GM18526 (cell line): ENCODE data around the gene GABBR1.

ENCODE experiments used
- POLR2A ChIP-seq: IDR thresholded peaks from 3 replicates; pipeline ENCODE4 v1.6.1; 2011; ENCODE audit not compliant: insufficient read length; ENCODE audit errors: extremely low read depth

GABBR1 gene

DNA sequence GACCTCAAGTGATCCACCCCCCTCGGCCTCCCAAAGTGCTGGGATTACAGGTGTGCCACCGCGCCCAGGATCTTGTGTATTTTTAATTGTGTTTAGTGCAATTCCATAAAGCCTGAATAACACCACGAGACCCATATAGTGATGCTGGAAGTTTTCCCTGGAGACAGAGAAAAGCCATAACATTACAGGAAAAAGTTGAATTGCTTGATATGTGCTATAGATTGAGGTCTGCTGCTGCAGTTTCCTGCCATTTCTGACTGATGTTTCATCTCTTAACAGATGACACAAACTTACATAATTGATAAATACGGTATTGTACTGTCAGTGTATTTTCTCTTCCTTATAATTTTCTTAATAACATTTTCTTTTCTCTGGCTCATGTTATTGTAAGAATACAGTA lies 66.1 kb downstream of the GABBR1 start:
- TF ChIP-seq POLR2A = no peak

DNA sequence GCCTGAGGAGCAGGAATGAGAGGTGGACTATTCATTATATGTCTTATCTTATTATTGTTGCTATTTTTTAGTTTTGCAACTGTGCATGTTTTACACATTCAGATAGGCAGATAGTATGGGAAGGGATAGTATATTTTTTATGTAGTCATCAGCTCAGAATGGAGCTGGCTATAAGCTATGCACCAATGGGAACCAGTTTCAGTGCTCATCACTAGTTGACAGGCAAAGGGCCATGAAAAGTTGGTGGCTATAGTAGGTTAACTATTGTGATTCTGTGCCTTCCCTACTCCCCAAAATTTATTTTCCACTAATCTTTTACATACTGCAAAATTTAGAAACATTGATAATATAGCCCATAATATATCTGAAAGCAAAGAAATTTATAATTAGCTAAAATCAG lies 68.1 kb downstream of the GABBR1 start:
- no peak for TF ChIP-seq POLR2A

DNA sequence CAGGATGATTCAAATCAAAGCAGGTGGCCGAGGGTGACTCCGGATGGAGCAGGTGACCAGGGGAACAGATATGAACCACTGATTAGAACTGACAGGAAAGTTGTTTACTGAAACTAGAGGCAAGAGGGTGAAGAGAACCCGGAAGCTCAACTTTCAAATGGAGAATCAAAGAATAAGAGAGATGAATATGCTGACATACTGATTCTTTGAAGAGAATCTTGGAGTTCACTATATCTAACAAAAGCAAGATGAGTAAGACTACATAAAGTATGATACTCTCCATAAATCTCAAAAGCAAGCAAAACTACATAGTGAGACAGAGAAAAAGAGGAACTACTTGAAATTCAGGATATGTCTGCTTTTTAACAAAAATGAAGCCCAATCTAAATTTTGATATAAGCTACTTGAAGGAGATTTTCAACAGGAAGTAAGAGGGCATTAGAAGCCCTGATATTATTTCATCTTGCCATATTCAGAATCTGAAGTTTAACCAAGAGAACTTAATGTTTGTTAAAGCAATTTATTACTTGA lies 69.5 kb downstream of the GABBR1 start:
- no peak for TF ChIP-seq POLR2A

DNA sequence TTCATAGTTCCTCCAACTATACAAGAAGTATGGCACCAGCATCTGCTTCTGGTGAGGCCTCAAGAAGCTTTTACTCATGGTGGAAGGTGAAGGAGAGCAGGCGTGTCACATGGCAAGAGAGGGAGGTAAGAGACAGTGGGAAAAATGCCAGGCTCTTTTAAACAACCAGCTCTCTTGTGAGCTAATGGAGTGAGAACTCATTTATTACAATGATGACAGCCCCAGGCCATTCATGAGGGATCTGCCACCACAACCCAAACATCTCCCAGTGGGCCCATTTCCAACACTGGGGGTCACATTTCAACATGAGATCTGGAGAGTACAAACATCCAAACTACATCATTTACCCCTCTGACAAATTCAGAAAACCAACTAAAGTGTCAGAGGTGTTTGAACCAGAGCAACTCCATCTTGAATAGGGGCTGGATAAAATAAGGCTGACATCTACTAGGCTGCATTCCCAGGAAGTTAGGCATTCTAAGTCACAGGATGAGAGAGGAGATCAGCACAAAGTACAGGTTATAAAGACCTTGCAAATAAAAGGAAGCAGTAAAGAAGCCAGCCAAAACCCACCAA lies 71.3 kb downstream of the GABBR1 start:
- TF ChIP-seq POLR2A = no peak

DNA sequence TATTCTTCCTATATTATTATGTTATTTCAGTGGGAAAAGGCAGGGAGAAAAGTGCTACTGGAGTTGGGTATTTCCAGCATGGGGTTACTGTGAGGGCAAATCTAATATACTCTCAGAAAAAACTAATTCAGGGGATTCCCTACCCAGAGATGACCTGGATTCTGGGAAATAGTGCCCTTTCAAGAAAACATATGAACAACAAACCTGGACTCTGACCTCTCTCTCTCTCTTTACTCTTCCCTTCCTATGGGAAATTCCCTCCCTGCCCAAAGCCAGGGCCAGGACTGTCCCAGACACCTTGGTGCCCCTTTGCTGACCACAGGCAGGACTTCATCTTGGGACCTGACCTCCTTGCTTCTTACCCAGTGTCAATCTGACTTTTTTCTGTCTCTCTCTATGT lies 71.9 kb downstream of the GABBR1 start:
- no peak for TF ChIP-seq POLR2A

DNA sequence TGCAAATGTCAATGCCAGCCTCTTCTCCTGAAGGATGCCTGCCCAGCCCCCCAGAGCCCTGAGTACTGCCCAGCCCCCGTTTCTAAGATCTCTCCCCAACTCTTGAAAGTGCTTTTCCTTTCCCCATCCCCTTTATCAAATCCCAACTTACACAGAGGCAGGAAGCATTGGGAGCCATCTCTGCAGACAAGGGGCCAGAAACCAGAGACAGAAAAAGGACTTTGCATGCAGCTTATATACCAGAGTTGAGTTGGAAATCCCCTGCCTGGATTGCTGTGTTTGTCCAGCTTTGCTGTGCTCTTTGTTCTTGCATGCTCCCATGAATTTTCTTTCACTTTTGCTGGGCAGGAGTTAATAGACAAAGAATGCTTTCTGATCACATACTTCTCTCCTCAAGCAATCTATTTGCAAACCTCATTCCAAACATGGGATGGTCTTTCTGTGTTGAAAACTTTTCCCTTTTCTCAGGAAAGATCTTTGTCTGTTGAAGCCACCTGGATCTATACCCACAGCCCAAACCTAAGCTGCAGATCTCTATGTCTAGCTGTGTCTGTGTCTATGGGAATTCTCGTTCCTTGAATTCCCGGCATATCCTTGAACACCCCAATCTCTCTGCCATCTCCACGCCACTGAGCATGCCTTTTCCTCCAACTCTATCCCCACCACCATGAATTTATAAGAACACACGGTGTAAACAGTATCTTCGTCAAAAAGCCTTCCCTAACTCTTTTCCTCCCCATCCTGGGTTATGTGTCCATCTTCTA lies 73.3 kb downstream of the GABBR1 start, which contains the start of gene UBD:
TSS of gene UBD (minus strand) at position 209 of the 764 bp plus-strand sequence. CDS start at position 178, 31 bp downstream.
- TF ChIP-seq POLR2A = no peak

DNA sequence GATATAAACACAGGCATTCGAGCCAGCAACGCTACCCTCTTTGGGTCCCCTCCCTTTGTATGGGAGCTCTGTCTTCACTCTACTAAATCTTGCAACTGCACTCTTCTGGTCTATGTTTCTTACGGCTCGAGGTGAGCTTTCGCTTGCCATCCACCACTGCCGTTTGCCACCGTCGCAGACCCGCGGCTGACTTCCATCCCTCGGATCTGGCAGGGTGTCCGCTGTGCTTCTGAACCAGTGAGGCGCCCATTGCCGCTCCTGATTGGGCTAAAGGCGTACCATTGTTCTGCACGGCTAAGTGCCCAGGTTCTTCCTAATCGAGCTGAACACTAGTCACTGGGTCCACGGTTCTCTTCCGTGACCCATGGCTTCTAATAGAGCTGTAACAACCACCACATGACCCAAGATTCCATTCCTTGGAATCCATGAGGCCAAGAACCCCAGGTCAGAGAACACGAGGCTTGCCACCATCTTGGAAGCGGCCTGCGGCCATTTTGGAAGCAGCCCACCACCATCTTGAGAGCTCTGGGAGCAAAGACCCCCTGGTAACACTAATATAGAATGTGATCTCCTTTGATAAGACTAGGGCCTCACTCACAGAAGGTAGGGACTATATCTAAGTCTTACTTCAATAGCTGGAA lies 74.4 kb downstream of the GABBR1 start:
- no peak for TF ChIP-seq POLR2A

DNA sequence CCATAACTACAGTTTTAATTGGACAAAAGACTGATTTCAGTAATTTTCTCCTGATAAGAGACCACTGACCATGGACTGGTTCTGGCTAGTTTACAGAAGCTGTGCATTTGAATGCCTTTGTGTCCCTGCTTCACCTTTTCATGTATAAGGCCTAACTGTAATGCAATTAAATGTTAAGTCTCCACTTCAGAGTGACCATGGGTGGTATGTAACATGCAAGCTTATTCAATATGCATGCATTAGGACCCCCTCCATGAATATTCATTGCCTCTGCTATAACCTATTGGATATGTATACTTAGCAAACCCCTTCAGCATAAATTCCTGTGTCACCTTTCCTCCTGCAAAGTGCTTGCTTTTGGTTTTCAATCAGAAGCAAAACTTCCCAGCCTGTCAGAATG lies 75.7 kb downstream of the GABBR1 start:
- no peak for TF ChIP-seq POLR2A

DNA sequence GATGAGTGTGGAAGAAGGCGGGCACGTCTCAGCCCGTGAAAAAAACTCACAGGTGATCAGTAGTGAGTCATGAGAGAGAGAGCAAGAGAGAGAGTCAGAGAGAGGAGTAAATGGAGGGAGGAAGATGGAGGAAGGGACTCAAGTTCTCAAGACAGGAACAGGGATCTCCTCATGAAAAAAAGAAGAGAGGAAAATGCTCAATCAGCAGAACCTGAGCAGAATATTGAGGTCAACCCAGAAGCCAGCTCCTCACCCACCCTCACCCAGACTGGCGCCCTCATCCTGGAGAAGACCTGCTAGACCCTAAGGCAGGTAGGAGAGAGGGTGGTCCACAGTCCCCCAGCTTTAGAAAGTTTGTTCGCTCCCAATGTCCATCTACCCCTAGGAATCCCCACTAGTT lies 78.2 kb downstream of the GABBR1 start:
- TF ChIP-seq POLR2A = no peak

DNA sequence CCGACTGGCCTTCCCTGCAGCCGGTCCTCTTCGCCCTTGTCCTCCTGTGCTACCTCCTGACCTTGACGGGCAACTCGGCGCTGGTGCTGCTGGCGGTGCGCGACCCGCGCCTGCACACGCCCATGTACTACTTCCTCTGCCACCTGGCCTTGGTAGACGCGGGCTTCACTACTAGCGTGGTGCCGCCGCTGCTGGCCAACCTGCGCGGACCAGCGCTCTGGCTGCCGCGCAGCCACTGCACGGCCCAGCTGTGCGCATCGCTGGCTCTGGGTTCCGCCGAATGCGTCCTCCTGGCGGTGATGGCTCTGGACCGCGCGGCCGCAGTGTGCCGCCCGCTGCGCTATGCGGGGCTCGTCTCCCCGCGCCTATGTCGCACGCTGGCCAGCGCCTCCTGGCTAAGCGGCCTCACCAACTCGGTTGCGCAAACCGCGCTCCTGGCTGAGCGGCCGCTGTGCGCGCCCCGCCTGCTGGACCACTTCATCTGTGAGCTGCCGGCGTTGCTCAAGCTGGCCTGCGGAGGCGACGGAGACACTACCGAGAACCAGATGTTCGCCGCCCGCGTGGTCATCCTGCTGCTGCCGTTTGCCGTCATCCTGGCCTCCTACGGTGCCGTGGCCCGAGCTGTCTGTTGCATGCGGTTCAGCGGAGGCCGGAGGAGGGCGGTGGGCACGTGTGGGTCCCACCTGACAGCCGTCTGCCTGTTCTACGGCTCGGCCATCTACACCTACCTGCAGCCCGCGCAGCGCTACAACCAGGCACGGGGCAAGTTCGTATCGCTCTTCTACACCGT lies 79.5 kb downstream of the GABBR1 start:
- TF ChIP-seq POLR2A = peak; percentile 10

DNA sequence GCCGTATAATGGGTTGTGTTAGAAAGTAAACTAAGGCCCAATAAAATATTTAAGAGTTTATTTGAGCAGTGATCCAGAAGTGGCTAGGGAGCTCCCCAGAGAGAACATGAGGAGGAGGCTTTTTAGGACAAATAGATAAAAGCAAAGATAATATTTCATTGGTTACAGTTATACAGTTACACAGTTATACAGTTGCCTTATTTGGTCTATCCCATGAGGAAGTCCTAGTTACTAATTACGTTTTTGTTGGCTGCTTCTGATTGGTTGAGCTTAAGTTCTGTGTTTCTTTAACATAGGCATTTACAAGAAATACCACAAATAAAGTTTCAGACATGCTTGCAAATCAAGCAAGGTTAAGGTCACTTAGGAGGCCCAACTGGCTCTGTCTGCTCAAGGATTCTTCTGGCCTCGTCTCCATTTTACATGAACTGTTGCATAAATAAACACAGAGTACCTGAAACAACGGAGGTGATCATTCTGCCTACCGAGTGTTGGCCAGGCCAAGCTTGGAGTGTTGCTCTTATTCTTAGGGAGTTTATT lies 80.4 kb downstream of the GABBR1 start:
- no peak for TF ChIP-seq POLR2A

DNA sequence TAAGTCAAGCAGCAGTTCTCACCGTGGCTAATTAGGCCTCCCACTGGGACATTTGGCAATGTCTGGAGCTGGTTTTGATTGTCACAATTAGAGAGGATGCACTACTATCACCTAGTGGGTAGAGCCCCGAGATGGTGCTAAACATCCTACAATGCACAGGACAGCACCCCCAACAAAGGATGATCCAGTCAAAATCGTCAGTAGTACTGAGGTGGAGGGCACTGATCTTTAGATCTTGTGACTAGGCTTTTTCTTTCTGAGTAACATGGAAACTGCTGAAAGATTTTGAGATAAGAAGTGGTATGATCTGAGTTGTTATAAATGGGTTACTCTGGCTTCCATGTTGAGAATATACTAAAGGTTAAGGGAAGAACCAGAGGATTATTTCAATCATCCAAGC lies 85.4 kb downstream of the GABBR1 start:
- TF ChIP-seq POLR2A = no peak

DNA sequence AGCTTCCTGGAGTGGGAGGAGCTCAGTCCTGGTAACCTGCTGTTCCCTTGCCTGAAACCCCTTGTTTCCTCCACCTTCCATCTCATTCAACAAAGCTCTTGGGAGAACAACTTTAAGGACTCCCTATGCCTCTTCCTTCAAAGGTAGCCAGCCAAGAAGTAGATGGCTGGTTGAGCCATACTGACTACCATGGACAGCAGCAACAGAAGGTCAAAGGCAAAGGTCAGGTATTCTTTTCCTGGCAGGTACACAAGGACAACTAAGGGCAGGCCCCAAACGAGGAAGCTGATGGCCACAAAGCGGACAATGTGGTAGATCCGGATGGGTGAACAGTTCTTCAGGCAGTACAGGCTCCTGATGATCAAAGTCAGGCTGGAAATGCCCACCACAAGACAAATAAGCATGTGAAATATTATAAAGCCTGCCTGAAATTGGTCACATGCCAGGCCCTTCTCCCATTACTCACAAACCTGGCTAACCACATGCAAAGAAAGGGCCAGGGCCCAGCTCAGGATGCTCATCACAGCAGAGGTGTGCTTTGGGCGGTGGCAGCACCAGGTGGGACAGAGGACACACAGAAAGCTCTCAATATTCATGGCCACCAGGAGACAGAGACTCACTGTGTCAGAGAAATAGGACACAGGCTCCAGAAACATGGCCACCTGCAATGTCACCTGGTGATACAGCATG lies 95.1 kb downstream of the GABBR1 start:
- TF ChIP-seq POLR2A = no peak

DNA sequence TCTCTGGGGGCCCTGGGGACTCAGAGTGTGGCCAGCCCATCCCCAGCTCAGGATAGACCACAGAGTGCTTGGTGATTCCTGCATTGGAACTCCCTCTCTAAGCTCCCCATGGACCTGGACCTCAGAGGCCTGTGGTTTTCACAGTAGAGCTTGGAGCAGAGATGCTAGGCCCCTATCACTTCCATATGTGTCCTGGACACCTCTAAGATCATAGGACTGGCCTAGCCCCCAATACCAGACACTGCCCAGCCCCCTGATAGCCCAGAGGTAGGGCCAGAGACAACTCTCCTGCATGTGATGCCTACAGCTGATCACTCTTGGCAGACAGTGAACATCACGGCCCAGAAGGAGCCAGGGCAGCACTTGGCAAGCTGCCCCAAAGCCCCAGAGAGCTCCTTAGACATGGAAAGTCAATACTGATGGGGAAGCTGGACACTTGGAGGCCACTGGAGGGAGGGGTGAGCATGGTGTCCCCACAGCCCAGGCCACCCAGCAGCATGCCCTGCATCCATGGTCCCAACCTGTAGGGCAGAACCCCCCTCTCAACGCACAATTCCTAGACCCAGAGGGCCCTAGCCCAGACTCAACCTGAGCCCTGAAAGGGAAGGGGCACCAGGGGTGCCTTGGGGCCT lies 100.5 kb downstream of the GABBR1 start:
- TF ChIP-seq POLR2A = no peak

DNA sequence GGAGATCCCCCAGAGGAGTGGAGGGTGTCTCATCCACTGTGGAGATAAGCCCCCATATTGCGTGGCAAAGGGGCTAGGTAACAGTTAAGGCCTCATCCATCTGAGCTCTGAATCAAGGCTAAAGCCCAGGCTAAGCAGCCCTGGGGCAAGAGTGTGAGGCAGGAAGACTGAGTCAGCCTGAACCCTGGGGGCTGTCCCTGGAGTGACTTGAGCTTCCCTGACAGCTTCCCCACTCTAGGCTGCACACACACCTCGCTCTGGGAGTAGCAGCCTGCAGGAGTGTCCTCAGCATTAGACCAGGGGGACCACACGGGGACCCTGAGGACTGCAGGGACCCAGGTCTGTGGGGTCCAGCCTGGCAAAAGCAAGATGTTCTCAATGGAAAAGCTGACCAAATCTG lies 101.3 kb downstream of the GABBR1 start:
- TF ChIP-seq POLR2A = no peak
